H9 (cell line): ENCODE measurements around the gene PDCD6IP. TPM values are rescaled to one million over a fixed set of nuclear protein-coding genes. Genes with fewer than 3 reads are reported as not detected.

ENCODE experiments used
- DNase-seq: peaks from one replicate; pipeline ENCODE4 v3.0.0-alpha.2; 2017
- H2AFZ ChIP-seq: one replicate; pipeline ENCODE4 v1.6.1; 2013; ENCODE audit warnings: mild to moderate bottlenecking, low read length, control low read depth, moderate library complexity
- H2AK5ac ChIP-seq: 2 replicates; pipeline ENCODE4 v1.6.1; 2013; ENCODE audit warnings: low read length, control low read depth, mixed read lengths; ENCODE audit not compliant: insufficient read length
- H2BK120ac ChIP-seq: one replicate; pipeline ENCODE4 v1.6.1; 2013; ENCODE audit warnings: low read depth, mild to moderate bottlenecking, low read length, control low read depth, inconsistent platforms; ENCODE audit not compliant: poor library complexity, severe bottlenecking
- H2BK12ac ChIP-seq: 2 replicates; pipeline ENCODE4 v1.6.1; 2013; ENCODE audit warnings: low read length, control low read depth, mixed read lengths, low read depth; ENCODE audit not compliant: insufficient read length
- H2BK15ac ChIP-seq: 2 replicates; pipeline ENCODE4 v1.6.1; 2013; ENCODE audit warnings: low read depth, low read length, control low read depth
- H2BK20ac ChIP-seq: one replicate; pipeline ENCODE4 v1.6.1; 2013; ENCODE audit warnings: low read depth, mild to moderate bottlenecking, low read length, control low read depth, inconsistent platforms; ENCODE audit not compliant: poor library complexity, severe bottlenecking
- H2BK5ac ChIP-seq: 2 replicates; pipeline ENCODE4 v1.6.1; 2013; ENCODE audit warnings: low read length, control low read depth, mixed read lengths; ENCODE audit not compliant: insufficient read length
- H3K14ac ChIP-seq: 2 replicates; pipeline ENCODE4 v1.6.1; 2013; ENCODE audit warnings: low read length, control low read depth; ENCODE audit not compliant: insufficient read depth
- H3K18ac ChIP-seq: 2 replicates; pipeline ENCODE4 v1.6.1; 2013; ENCODE audit warnings: low read depth, mild to moderate bottlenecking, mixed read lengths, low read length, control low read depth; ENCODE audit not compliant: insufficient read length
- H3K23ac ChIP-seq: 2 replicates; pipeline ENCODE4 v1.6.1; 2013; ENCODE audit warnings: low read length, control low read depth, mixed read lengths, low read depth; ENCODE audit not compliant: insufficient read length
- H3K23me2 ChIP-seq: 2 replicates; pipeline ENCODE4 v1.6.1; 2013; ENCODE audit warnings: low read depth, mild to moderate bottlenecking, mixed read lengths, low read length, control low read depth; ENCODE audit not compliant: insufficient read length, poor library complexity, severe bottlenecking
- H3K27ac ChIP-seq: 2 replicates; pipeline ENCODE4 v1.5.1; 2013; ENCODE audit warnings: low read length, control low read depth, mixed read lengths, low read depth; ENCODE audit not compliant: insufficient read length
- H3K27me3 ChIP-seq: 2 replicates; pipeline ENCODE4 v1.6.1; 2013; ENCODE audit warnings: low read length, control low read depth, inconsistent platforms; ENCODE audit not compliant: insufficient read depth
- H3K4ac ChIP-seq: 2 replicates; pipeline ENCODE4 v1.6.1; 2013; ENCODE audit warnings: low read depth, mild to moderate bottlenecking, control low read depth, inconsistent platforms, low read length, moderate library complexity
- H3K4me1 ChIP-seq: 2 replicates; pipeline ENCODE4 v1.6.1; 2013; ENCODE audit warnings: low read length, control low read depth, inconsistent platforms; ENCODE audit not compliant: insufficient read depth
- H3K4me2 ChIP-seq: 2 replicates; pipeline ENCODE4 v1.6.1; 2013; ENCODE audit warnings: low read length, control low read depth, mixed read lengths; ENCODE audit not compliant: insufficient read length, insufficient read depth
- H3K56ac ChIP-seq: 2 replicates; pipeline ENCODE4 v1.6.1; 2013; ENCODE audit warnings: low read depth, mild to moderate bottlenecking, mixed read lengths, low read length, control low read depth; ENCODE audit not compliant: insufficient read length
- H3K79me1 ChIP-seq: 2 replicates; pipeline ENCODE4 v1.6.1; 2013; ENCODE audit warnings: low read depth, mild to moderate bottlenecking, moderate library complexity, low read length, control low read depth, inconsistent platforms; ENCODE audit not compliant: insufficient read depth, poor library complexity, severe bottlenecking
- H3K79me2 ChIP-seq: 2 replicates; pipeline ENCODE4 v1.6.1; 2013; ENCODE audit warnings: low read length, control low read depth, inconsistent platforms; ENCODE audit not compliant: insufficient read depth
- H3K9ac ChIP-seq: 2 replicates; pipeline ENCODE4 v1.6.1; 2013; ENCODE audit warnings: low read length, control low read depth, mixed read lengths; ENCODE audit not compliant: insufficient read length; ENCODE audit errors: extremely low read depth
- H3K9me3 ChIP-seq: one replicate; pipeline ENCODE4 v1.6.1; 2013; ENCODE audit warnings: low read depth, low read length, inconsistent platforms; ENCODE audit not compliant: control insufficient read depth
- H3T11ph ChIP-seq: one replicate; pipeline ENCODE4 v1.6.1; 2013; ENCODE audit warnings: mild to moderate bottlenecking, low read length, control low read depth, inconsistent platforms
- H4K20me1 ChIP-seq: one replicate; pipeline ENCODE4 v1.6.1; 2013; ENCODE audit not compliant: control insufficient read depth, insufficient read length, insufficient read depth
- H4K5ac ChIP-seq: 2 replicates; pipeline ENCODE4 v1.6.1; 2013; ENCODE audit warnings: low read depth, mild to moderate bottlenecking, mixed read lengths, low read length, control low read depth; ENCODE audit not compliant: insufficient read length
- H4K8ac ChIP-seq: replicated peaks from 2 replicates; pipeline ENCODE4 v1.6.1; 2013; ENCODE audit warnings: low read length, control low read depth, mixed read lengths, low read depth; ENCODE audit not compliant: insufficient read length
- H4K91ac ChIP-seq: 2 replicates; pipeline ENCODE4 v1.6.1; 2013; ENCODE audit warnings: low read depth, mild to moderate bottlenecking, moderate library complexity, mixed read lengths, low read length, control low read depth; ENCODE audit not compliant: insufficient read length
- H3K27ac Mint-ChIP-seq, 3 experiments: 2 replicates in 2 of 3; 3 replicates in 1 of 3; pipeline ENCODE4 v1.8.0; 2020 to 2021; ENCODE audit warnings: mixed read lengths in 3 of 3, mild to moderate bottlenecking in 1 of 3, moderate library complexity in 1 of 3
- H3K27me3 Mint-ChIP-seq: 2 replicates; pipeline ENCODE4 v1.8.0; 2021; ENCODE audit warnings: low read depth, mild to moderate bottlenecking, moderate library complexity, mixed read lengths
- H3K36me3 Mint-ChIP-seq, 3 experiments: 2 replicates in 2 of 3; 3 replicates in 1 of 3; pipeline ENCODE4 v1.8.0; 2020 to 2021; ENCODE audit warnings: low read depth in 3 of 3, mixed read lengths in 3 of 3; ENCODE audit not compliant: insufficient read depth in 1 of 3
- H3K4me1 Mint-ChIP-seq, 2 experiments: 2 replicates each; pipeline ENCODE4 v1.8.0; 2020; ENCODE audit warnings: mixed read lengths in 2 of 2
- H3K4me3 Mint-ChIP-seq, 2 experiments: 2 replicates in 1 of 2; 3 replicates in 1 of 2; pipeline ENCODE4 v1.8.0; 2020 to 2021; ENCODE audit warnings: mild to moderate bottlenecking in 2 of 2, mixed read lengths in 2 of 2, moderate library complexity in 1 of 2
- H3K9me3 Mint-ChIP-seq, 2 experiments: 2 replicates in 1 of 2; 3 replicates in 1 of 2; pipeline ENCODE4 v1.8.0; 2020; ENCODE audit warnings: mild to moderate bottlenecking in 2 of 2, mixed read lengths in 2 of 2, moderate library complexity in 1 of 2
- CTCF ChIP-seq: fragments of 200-600 bp; sonication (generic); conservative IDR thresholded peaks from 3 replicates; pipeline ENCODE4 v1.8.0; 2021; ENCODE audit warnings: antibody characterized with exemption, mild to moderate bottlenecking
- total RNA-seq: library from RNA; stranded (reverse); gene quantifications from 2 replicates; pipeline ENCODE4 v1.2.1, GENCODE V29; 2021

PDCD6IP gene
- total RNA-seq, 1 experiment from 2014 or later, result 109 TPM

GRCh38 chr3:33758281-33758680 is 40.1 kb upstream of the PDCD6IP start:
- Mint-ChIP-seq H3K27ac (no peak overlapping the region), H3K4me3 (no peak overlapping the region), H3K27me3 (peaks cover 2% of the 10 kb centered on the region; the same call in 1 of the 2 replicates), H3K36me3 (peaks cover 11 to 40% (median 16%) of the 10 kb centered on the region in 3 experiments), H3K9me3 (peaks cover 29 to 41% of the 10 kb centered on the region in 2 experiments), H3K4me1 (no peaks in the 10 kb centered on the region)
- Histone ChIP-seq H3K79me1 (no peaks in the 10 kb centered on the region), H3K27me3 (no peaks in the 10 kb centered on the region), H2AK5ac (no peak overlapping the region), H2BK15ac (no peak overlapping the region), H3K9me3 (peaks cover 11% of the 10 kb centered on the region), H2AFZ (no peak overlapping the region), H4K5ac (no peak overlapping the region), H4K8ac (no peak overlapping the region), H2BK5ac (no peak overlapping the region), H3K9ac (no peak overlapping the region), H4K91ac (no peak overlapping the region), H4K20me1 (no peaks in the 10 kb centered on the region), H3K79me2 (no peaks in the 10 kb centered on the region), H3K4me2 (no peak overlapping the region), H3K4me1 (no peaks in the 10 kb centered on the region), H2BK12ac (no peak overlapping the region), H3K14ac (no peak overlapping the region), H2BK20ac (no peak overlapping the region), H3K4ac (no peak overlapping the region), H3T11ph (no peak overlapping the region), H3K27ac (no peak overlapping the region), H3K23ac (no peak overlapping the region), H3K23me2 (no peaks in the 10 kb centered on the region), H3K18ac (no peak overlapping the region), H3K56ac (no peak overlapping the region), H2BK120ac (no peak overlapping the region)
- no peak for TF ChIP-seq CTCF
- DNase-seq, result no peak
